GM19324 (cell line): Measurements from ENCODE around the gene PTPN1.
"Not testable (repeated sequence)": the region's sequence is repeated elsewhere in the genome, so short reads cannot be mapped to it uniquely, and the experiment has no call there.

Experiments
- ATAC-seq: cut with Tn5 transposase; IDR thresholded peaks from one replicate; pipeline ENCODE4 v1.9.1; 2021; ENCODE audit warnings: mild to moderate bottlenecking, moderate library complexity; ENCODE audit not compliant: unreplicated experiment, low FRiP score

Gene PTPN1

GRCh38 chr20:50509923-50510705 is at the start of gene PTPN1:
PTPN1 (plus strand) TSS chr20:50510383; CDS start chr20:50510528, 145 bp downstream.
- ATAC-seq, result peak; percentile 93

GRCh38 chr20:50460608-50461267 is 49.4 kb upstream of the PTPN1 start:
- peak; percentile 55 for ATAC-seq

DNA sequence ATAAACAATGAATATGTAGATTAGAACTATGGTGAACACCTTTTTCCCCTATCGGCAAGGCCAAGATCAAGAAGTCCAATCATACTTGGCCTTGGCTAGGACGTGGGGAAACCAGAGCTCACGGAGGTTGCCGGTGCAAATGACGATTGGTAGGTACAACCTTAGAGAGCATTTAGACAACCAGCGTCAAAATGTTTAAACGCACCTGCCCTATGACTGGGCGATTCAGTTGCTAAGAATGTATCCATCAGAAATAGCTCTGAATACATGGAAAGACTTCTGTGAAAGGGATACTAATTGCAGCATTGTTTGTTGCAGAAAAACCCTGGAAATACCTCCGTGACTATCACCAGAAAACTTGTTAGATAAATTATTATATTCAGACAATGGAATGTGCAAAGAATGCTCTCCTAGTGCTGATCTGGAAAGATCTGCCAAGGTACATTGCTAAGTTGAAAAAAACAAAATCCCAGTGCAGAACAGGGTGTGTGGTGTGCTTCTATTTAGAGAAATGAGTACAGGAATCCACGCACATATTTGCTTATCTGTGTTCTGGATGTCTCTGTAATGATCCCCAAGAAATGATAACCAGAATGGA is 48.0 kb upstream of the PTPN1 start:
- no peak for ATAC-seq

- ATAC-seq, result no peak
Observed at GRCh38 chr20:50464026-50464724, 46.0 kb upstream of the PTPN1 start.

GRCh38 chr20:50464725-50465650 is 45.2 kb upstream of the PTPN1 start:
- ATAC-seq, result no peak

DNA sequence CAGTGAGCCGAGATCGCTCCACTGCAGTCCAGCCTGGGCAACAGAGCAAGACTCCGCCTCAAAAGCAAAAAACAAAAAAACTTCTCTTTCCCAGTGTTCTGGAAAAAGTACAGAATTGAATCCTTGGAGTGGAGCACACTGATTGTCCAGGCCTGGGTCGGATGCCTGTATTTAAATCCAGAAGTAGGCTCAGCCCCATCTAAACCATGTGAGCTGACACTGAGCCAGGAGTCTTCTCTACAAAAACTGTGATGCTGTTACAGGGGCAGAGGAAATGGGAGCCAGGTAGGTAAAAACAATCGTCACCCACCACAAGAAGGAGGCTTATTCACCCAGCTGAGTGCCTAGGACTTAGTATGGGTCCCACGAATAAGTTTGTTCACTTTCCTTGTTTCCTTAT is 43.0 kb upstream of the PTPN1 start:
- ATAC-seq, result no peak

- no peak for ATAC-seq
Observed at GRCh38 chr20:50467718-50468356, 42.3 kb upstream of the PTPN1 start.

- ATAC-seq, result no peak
Observed at GRCh38 chr20:50468378-50468798, 41.8 kb upstream of the PTPN1 start.

GRCh38 chr20:50469176-50469723 is 40.9 kb upstream of the PTPN1 start:
- no peak for ATAC-seq

- ATAC-seq, result no peak
Observed at GRCh38 chr20:50469796-50470195, 40.4 kb upstream of the PTPN1 start.

DNA sequence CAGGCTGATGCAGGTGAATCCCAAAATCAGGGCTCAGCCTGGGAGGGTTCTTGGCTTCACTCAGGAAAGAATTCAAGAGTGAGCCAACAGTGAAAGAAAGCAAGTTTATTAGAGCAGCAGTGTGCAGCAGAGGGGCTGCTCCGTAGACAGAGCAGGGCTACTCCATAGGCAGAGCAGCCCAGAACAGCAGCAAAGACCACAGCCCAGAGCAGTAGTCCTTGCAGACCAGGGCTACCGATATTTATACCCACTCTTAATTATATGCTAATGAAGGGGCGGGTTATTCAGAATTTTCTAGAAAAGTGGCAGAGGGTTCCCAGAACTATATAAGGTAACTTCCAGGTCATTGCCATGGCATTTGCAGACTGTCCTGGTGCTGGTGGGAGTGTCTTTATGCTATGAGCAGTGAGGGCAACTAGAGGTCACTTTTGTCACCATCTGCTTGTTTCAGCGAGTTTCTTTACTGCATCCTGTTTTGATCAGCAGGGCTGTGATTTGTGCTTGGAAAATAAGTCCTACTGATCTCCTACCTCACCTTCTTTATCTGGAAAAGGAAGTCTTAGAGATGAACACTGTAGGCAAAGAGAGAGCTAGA is 39.8 kb upstream of the PTPN1 start:
- ATAC-seq, result no peak

DNA sequence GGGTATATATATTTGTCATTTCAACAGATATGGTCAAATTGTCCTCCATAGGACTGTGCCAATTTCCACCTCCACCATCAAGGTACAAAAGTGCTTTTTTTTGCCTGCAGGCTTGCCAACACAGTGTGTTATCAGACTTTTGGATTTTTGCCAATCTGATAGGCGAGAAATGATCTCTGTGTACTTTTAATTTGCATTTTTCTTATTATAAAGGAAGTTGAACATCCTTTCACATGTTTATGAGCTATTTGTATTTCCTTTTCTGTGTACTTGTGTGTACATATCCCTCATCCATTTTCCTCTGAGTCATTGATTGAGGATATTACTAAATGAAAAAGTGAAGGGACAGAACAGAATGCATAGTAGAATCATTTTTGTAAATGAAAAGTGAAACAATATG is 39.0 kb upstream of the PTPN1 start:
- no peak for ATAC-seq

DNA sequence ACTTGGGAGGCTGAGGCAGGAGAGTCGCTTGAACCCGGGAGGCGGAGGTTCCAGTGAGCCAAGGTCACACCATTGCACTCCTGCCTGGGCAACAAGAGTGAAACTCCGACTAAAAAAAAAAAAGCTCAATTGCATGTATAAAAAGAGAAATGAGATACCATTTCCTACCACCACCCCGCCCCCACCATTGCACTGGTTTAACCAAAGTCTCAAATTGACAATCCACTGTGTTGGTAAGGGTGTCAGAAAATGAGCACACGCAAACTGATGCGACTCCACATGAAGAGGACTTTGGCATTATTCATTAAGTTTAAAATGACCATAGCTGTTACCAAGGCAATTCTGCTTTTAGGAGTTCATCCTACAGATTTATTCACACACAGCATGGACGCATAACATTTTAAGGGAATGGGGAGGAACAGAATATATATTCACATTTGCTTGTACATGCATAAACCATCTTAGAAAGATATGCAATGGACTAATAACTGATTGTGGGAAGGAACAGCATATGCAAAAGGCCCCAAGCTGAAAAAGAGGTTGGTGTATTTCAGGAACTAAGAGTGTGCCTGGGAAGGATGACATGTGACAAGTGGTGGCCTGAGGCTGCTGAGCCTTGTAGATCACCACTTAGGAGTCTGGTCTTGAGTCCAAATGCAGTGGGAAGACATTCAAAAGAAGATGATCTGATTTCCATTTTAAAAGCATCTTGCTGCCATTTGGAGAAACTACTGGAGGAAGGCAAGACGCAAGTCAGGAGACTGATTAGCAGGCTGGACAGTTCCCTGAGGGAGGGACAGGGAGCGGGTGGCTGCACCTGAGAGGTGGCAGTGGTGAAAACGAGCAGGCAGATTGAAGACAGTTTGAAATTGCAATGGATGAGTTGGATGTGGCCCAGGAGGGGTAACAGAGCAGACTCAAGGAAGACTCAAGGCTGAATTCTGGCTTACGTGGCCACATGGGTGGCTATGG is 37.2 kb upstream of the PTPN1 start:
- ATAC-seq, result no peak

GRCh38 chr20:50474356-50474755 is 35.8 kb upstream of the PTPN1 start:
- ATAC-seq, result not testable (repeated sequence)

DNA sequence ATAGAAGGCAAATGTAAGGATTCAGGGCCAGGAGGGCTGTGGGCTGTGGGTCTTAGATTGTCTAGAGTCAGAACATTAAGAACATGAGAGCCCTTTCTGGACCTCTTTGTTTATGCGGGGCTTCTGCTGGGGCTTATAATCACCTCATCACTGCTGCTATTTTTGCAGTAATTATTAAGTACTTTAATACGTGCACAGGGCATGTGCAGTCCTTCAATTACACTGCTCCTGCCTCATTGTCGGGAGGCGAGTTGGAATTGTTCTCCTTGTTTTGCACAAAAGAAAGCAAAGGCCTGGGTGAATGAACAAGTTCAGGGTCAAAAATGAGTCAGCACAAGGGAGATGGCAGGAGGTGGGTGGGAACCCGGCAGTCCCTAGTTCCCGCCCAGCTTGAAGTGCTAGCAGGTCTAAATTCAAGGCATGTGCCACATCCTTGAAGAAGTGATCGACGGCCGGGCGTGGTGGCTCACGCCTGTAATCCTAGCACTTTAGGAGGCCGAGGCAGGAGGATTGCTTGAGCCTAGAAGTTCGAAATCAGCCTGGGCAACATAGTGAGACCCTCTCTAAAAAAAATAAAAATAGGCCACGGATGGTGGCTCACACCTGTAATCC is 34.4 kb upstream of the PTPN1 start:
- no peak for ATAC-seq

- ATAC-seq, result no peak
Observed at GRCh38 chr20:50477239-50477872, 32.8 kb upstream of the PTPN1 start.
